IMR-90 (cell line): ENCODE results near the gene SMTN. TPM values are rescaled to one million over a fixed set of nuclear protein-coding genes. Genes with fewer than 3 reads are reported as not detected.

Experiments
- ATAC-seq: fragments of 200-7000 bp; cut with Tn5 transposase; 2 replicates; pipeline ENCODE4 v1.9.1; 2020; ENCODE audit warnings: low read depth, mild to moderate bottlenecking, moderate library complexity
- BruUV-seq: library from RNA; stranded (reverse); fragments of 400-500 nt; replicated peaks from 2 replicates; lab custom pipeline; 2021; lab: Mats Ljungman, UMichigan
- CTCF ChIA-PET: fragments of 300-600 bp; formaldehyde crosslinking; extraction: SDS; loops from one replicate; lab custom pipeline; 2021; ENCODE audit warnings: antibody characterized with exemption; lab: Yijun Ruan, JAX
- POLR2A ChIA-PET: fragments of 300-600 bp; sonication (Branson Sonifier 250); formaldehyde crosslinking; loops from one replicate; lab custom pipeline; 2022; ENCODE audit warnings: antibody characterized with exemption; ENCODE audit not compliant: unreplicated experiment; lab: Charles Lee
- DNase-seq: peaks from one replicate; pipeline ENCODE4 v3.0.0; 2013
- H2AFZ ChIP-seq: replicated peaks from 2 replicates; pipeline ENCODE3; 2013; ENCODE audit warnings: low read length, mild to moderate bottlenecking; ENCODE audit not compliant: poor library complexity
- H2AK5ac ChIP-seq: 2 replicates; pipeline ENCODE4 v1.6.1; 2013; ENCODE audit warnings: low read depth, low read length, inconsistent platforms
- H2AK9ac ChIP-seq: replicated peaks from 2 replicates; pipeline ENCODE3; 2013; ENCODE audit warnings: mild to moderate bottlenecking, low read depth, low read length, moderate library complexity; ENCODE audit not compliant: poor library complexity
- H2BK120ac ChIP-seq: 2 replicates; pipeline ENCODE4 v1.6.1; 2013; ENCODE audit warnings: low read depth, low read length, inconsistent platforms
- H2BK15ac ChIP-seq: 3 replicates; pipeline ENCODE4 v1.6.1; 2013; ENCODE audit warnings: low read depth, low read length, inconsistent platforms
- H2BK20ac ChIP-seq: 2 replicates; pipeline ENCODE4 v1.6.1; 2013; ENCODE audit warnings: low read depth, mild to moderate bottlenecking, inconsistent platforms, low read length, moderate library complexity
- H2BK5ac ChIP-seq: 2 replicates; pipeline ENCODE4 v1.6.1; 2013; ENCODE audit warnings: mild to moderate bottlenecking, low read depth, low read length, inconsistent platforms; ENCODE audit not compliant: poor library complexity, severe bottlenecking
- H3K14ac ChIP-seq: replicated peaks from 2 replicates; pipeline ENCODE4 v1.6.1; 2013; ENCODE audit warnings: low read depth, low read length, inconsistent platforms
- H3K18ac ChIP-seq: 2 replicates; pipeline ENCODE4 v1.6.1; 2013; ENCODE audit warnings: low read depth, low read length, control low read depth
- H3K23ac ChIP-seq: 2 replicates; pipeline ENCODE4 v1.6.1; 2013; ENCODE audit warnings: low read depth, low read length, inconsistent platforms
- H3K27ac ChIP-seq: 2 replicates; pipeline ENCODE4 v1.5.1; 2013; ENCODE audit warnings: mild to moderate bottlenecking, control low read depth, low read length; ENCODE audit not compliant: insufficient read depth
- H3K27me3 ChIP-seq: 2 replicates; pipeline ENCODE4 v1.6.1; 2013; ENCODE audit warnings: low read length; ENCODE audit not compliant: control insufficient read depth, insufficient read depth
- H3K36me3 ChIP-seq: 2 replicates; pipeline ENCODE4 v1.6.1; 2013; ENCODE audit warnings: low read length, mixed read lengths; ENCODE audit not compliant: control insufficient read depth, insufficient read depth
- H3K4ac ChIP-seq: 2 replicates; pipeline ENCODE4 v1.6.1; 2013; ENCODE audit warnings: low read depth, low read length, inconsistent platforms
- H3K4me1 ChIP-seq: 2 replicates; pipeline ENCODE4 v1.6.1; 2013; ENCODE audit warnings: low read length, mixed read lengths; ENCODE audit not compliant: control insufficient read depth, insufficient read depth
- H3K4me2 ChIP-seq: 2 replicates; pipeline ENCODE4 v1.6.1; 2013; ENCODE audit warnings: low read depth, mild to moderate bottlenecking, control low read depth, low read length, moderate library complexity
- H3K4me3 ChIP-seq: 2 replicates; pipeline ENCODE4 v1.5.1; 2013; ENCODE audit warnings: low read depth, mild to moderate bottlenecking, control low read depth, low read length, moderate library complexity; ENCODE audit not compliant: insufficient read depth
- H3K56ac ChIP-seq: 2 replicates; pipeline ENCODE4 v1.6.1; 2013; ENCODE audit warnings: low read length, inconsistent platforms; ENCODE audit not compliant: insufficient read depth; ENCODE audit errors: extremely low read depth
- H3K79me1 ChIP-seq, 2 experiments: 2 replicates each; pipeline ENCODE4 v1.6.1; 2013; ENCODE audit warnings: low read length in 2 of 2, inconsistent platforms in 1 of 2, low read depth in 1 of 2
- H3K9ac ChIP-seq: 2 replicates; pipeline ENCODE4 v1.6.1; 2013; ENCODE audit warnings: low read depth, low read length, control low read depth
- H3K9me1 ChIP-seq: 2 replicates; pipeline ENCODE4 v1.6.1; 2013; ENCODE audit warnings: low read length, inconsistent platforms; ENCODE audit not compliant: insufficient read depth
- H3K9me3 ChIP-seq: 2 replicates; pipeline ENCODE4 v1.6.1; 2013; ENCODE audit warnings: low read length; ENCODE audit not compliant: control insufficient read depth, insufficient read depth
- H4K20me1 ChIP-seq: 2 replicates; pipeline ENCODE4 v1.6.1; 2013; ENCODE audit warnings: low read length, inconsistent platforms; ENCODE audit not compliant: insufficient read depth
- H4K5ac ChIP-seq: 2 replicates; pipeline ENCODE4 v1.6.1; 2013; ENCODE audit warnings: mild to moderate bottlenecking, low read depth, low read length, control low read depth
- H4K8ac ChIP-seq, 2 experiments: 2 replicates each; pipeline ENCODE4 v1.6.1; 2013; ENCODE audit warnings: low read depth in 2 of 2, low read length in 2 of 2, control low read depth in 1 of 2, inconsistent platforms in 1 of 2
- H4K91ac ChIP-seq: 2 replicates; pipeline ENCODE4 v1.6.1; 2013; ENCODE audit warnings: low read depth, low read length, inconsistent platforms; ENCODE audit not compliant: insufficient read depth
- CEBPB ChIP-seq: IDR thresholded peaks from 2 replicates; pipeline ENCODE4 v1.6.1; 2012; ENCODE audit warnings: low read depth, low read length, improper control_type of control experiment
- CHD1 ChIP-seq: IDR thresholded peaks from 2 replicates; pipeline ENCODE4 v1.6.1; 2012; ENCODE audit warnings: low read depth, low read length, improper control_type of control experiment
- CTCF ChIP-seq: conservative IDR thresholded peaks from 2 replicates; pipeline ENCODE4 v1.5.1; 2012; ENCODE audit warnings: mild to moderate bottlenecking, low read depth, low read length, improper control_type of control experiment
- ELK1 ChIP-seq: fragments of 150-350 bp; IDR thresholded peaks from 2 replicates; pipeline ENCODE4 v1.6.1; 2016; ENCODE audit warnings: low read depth, mild to moderate bottlenecking, low read length, moderate library complexity, borderline replicate concordance
- FOS ChIP-seq: fragments of 150-350 bp; IDR thresholded peaks from 2 replicates; pipeline ENCODE4 v1.6.1; 2016; ENCODE audit warnings: low read depth, low read length
- MAFK ChIP-seq: IDR thresholded peaks from 2 replicates; pipeline ENCODE4 v1.6.1; 2012; ENCODE audit warnings: low read depth, low read length, improper control_type of control experiment
- MAZ ChIP-seq: IDR thresholded peaks from 2 replicates; pipeline ENCODE4 v1.6.1; 2012; ENCODE audit warnings: low read depth, mild to moderate bottlenecking, low read length, improper control_type of control experiment, moderate library complexity, borderline replicate concordance
- MXI1 ChIP-seq: IDR thresholded peaks from 2 replicates; pipeline ENCODE4 v1.6.1; 2012; ENCODE audit warnings: low read depth, mild to moderate bottlenecking, low read length, moderate library complexity, borderline replicate concordance
- NFE2L2 ChIP-seq: fragments of 150-350 bp; IDR thresholded peaks from 2 replicates; pipeline ENCODE4 v1.6.1; 2016; ENCODE audit warnings: low read depth, mild to moderate bottlenecking, low read length
- POLR2A ChIP-seq: IDR thresholded peaks from 2 replicates; pipeline ENCODE4 v1.6.1; 2012; ENCODE audit warnings: mild to moderate bottlenecking, low read depth, low read length
- RAD21 ChIP-seq: IDR thresholded peaks from 2 replicates; pipeline ENCODE4 v1.6.1; 2012; ENCODE audit warnings: low read length, improper control_type of control experiment
- RCOR1 ChIP-seq: IDR thresholded peaks from 2 replicates; pipeline ENCODE4 v1.6.1; 2012; ENCODE audit warnings: mild to moderate bottlenecking, low read length, improper control_type of control experiment; ENCODE audit not compliant: insufficient replicate concordance
- RFX5 ChIP-seq: IDR thresholded peaks from 2 replicates; pipeline ENCODE4 v1.8.0; 2012; ENCODE audit warnings: low read depth, mild to moderate bottlenecking, low read length, moderate library complexity
- SMC3 ChIP-seq: fragments of 150-350 bp; IDR thresholded peaks from 2 replicates; pipeline ENCODE4 v1.6.1; 2016; ENCODE audit warnings: low read depth, mild to moderate bottlenecking, antibody characterized with exemption, low read length, moderate library complexity
- USF2 ChIP-seq: fragments of 150-350 bp; IDR thresholded peaks from 2 replicates; pipeline ENCODE4 v1.6.1; 2017; ENCODE audit warnings: mild to moderate bottlenecking, antibody characterized with exemption, low read length, low read depth
- WGBS, 2 experiments: methylation state at CpG; one replicate each; pipeline versions ENCODE4 v1.1.5 to v1.1.7; 2013; ENCODE audit warnings: missing lambda C conversion rate in 2 of 2; ENCODE audit not compliant: insufficient read length in 1 of 2; ENCODE audit errors: extremely low coverage in 2 of 2; 5-methylcytosine and 5-hydroxymethylcytosine counted together
- dilution Hi-C: fragments of 300-500 bp; cut with HindIII; formaldehyde crosslinking; loops from one replicate; pipeline ENCODE4 v1.14.3; 2018; ENCODE audit warnings: low sequenced_read_pairs; ENCODE audit not compliant: unreplicated experiment
- in situ Hi-C: fragments of 300-500 bp; cut with MboI; formaldehyde crosslinking; loops from 3 replicates; pipeline ENCODE4 v1.14.3; 2019; ENCODE audit warnings: low sequenced_read_pairs, inconsistent platforms, mixed read lengths
- intact Hi-C: fragments of 100-400 bp; cut with micrococcal nuclease; formaldehyde crosslinking; loops from 2 replicates; pipeline ENCODE4 v1.10.0; 2022
- polyA plus RNA-seq, 3 experiments: library from polyadenylated mRNA; depleted of rRNA; stranded (reverse); fragments of >200 nt; gene quantifications; 2 replicates each; pipeline ENCODE4 v1.2.3, GENCODE V29; 2012; ENCODE audit warnings: low replicate concordance in 1 of 3
- total RNA-seq: library from RNA; depleted of rRNA; stranded (reverse); fragments of >200 nt; gene quantifications from 2 replicates; pipeline ENCODE4 v1.2.3, GENCODE V29; 2012

Gene SMTN
- total and polyA plus RNA-seq, 2 of the 4 experiments (the other 2 are of a cell fraction) = 53.6 to 63.7 TPM

GRCh38 chr22:31123292-31123602 is 42.1 kb downstream of the SMTN start:
- no peak for ATAC-seq
- Histone ChIP-seq H3K14ac (peak overlapping the region; percentile 65), H2BK20ac (no peak overlapping the region), H2AK9ac (peak overlapping the region; percentile 47), H3K4me1 (peaks cover 5% of the 10 kb centered on the region), H3K27ac (no peak overlapping the region; the same call in 1 of the 2 replicates), H4K91ac (peak overlapping the region; percentile 51), H3K4me3 (peak overlapping the region; percentile 52), H3K4ac (peak overlapping the region; percentile 67), H3K9me3 (no peaks in the 10 kb centered on the region), H2AFZ (peak overlapping the region; percentile 97), H2BK15ac (no peak overlapping the region), H3K4me2 (peak overlapping the region; percentile 77), H3K23ac (no peak overlapping the region), H3K56ac (no peak overlapping the region), H3K27me3 (no peaks in the 10 kb centered on the region; the same call in 1 of the 2 replicates), H4K5ac (peak overlapping the region; percentile 57; the same call in 1 of the 2 replicates), H4K8ac (peak overlapping the region; percentile 49 to 67; a peak in 2 of 4 replicates), H3K36me3 (no peaks in the 10 kb centered on the region), H3K9me1 (no peaks in the 10 kb centered on the region; the same call in 1 of the 2 replicates), H4K20me1 (no peaks in the 10 kb centered on the region), H3K9ac (peak overlapping the region; percentile 74), H3K18ac (no peak overlapping the region), H3K79me1 (peaks cover 0 to 4% of the 10 kb centered on the region in 2 experiments; a peak in 1 of 4 replicates), H2BK120ac (0 out of 2 replicates have a peak overlapping the region, but pooled peaks have one; percentile 26), H2BK5ac (no peak overlapping the region), H2AK5ac (0 out of 2 replicates have a peak overlapping the region, but pooled peaks have one; percentile 21)
- POLR2A ChIA-PET = no interaction called here
- WGBS, 2 experiments = 35% methylated on average over 2 of the region's 4 CpGs; no CpG with 5 or more reads in 1 of the 2 experiments
- TF ChIP-seq MAZ = no peak
- TF ChIP-seq USF2 = no peak
- no peak for TF ChIP-seq POLR2A
- TF ChIP-seq CHD1 = no peak
- TF ChIP-seq FOS = no peak
- TF ChIP-seq RCOR1 = no peak
- TF ChIP-seq CTCF = no peak
- no peak for TF ChIP-seq MXI1
- TF ChIP-seq SMC3 = no peak
- no peak for TF ChIP-seq MAFK
- TF ChIP-seq NFE2L2 = no peak
- no peak for TF ChIP-seq CEBPB
- no peak for TF ChIP-seq RAD21
- no peak for TF ChIP-seq RFX5
- TF ChIP-seq ELK1 = no peak
- dilution Hi-C loops = no loop called here
- CTCF ChIA-PET = no interaction called here
- no TSS peak for BruUV-seq
- in situ Hi-C loops = no loop called here
- no peak for DNase-seq
- intact Hi-C loops = no loop called here
